HepG2 (cell line): Measurements from ENCODE around the gene ARID1A. TPM values are rescaled to one million over a fixed set of nuclear protein-coding genes. Genes with fewer than 3 reads are reported as not detected.

ENCODE experiments used
- BORCS8-MEF2B ChIP-seq: sonication (generic); formaldehyde crosslinking; IDR thresholded peaks from 2 replicates; pipeline ENCODE4 v1.8.0; 2022; ENCODE audit warnings: mild to moderate bottlenecking, missing genetic modification reagents
- CAMTA2 ChIP-seq: sonication (generic); formaldehyde crosslinking; IDR thresholded peaks from 2 replicates; pipeline ENCODE4 v1.4.0; 2020; ENCODE audit warnings: mild to moderate bottlenecking, missing genetic modification reagents, borderline replicate concordance
- CEBPB ChIP-seq: IDR thresholded peaks from 2 replicates; pipeline ENCODE4 v1.6.1; 2011; ENCODE audit warnings: low read depth, low read length, improper control_type of control experiment, borderline replicate concordance
- KDM1A ChIP-seq: IDR thresholded peaks from 2 replicates; pipeline ENCODE4 v1.6.1; 2016; ENCODE audit warnings: missing compliant biosample characterization
- MED1 ChIP-seq: sonication (generic); formaldehyde crosslinking; IDR thresholded peaks from 2 replicates; pipeline ENCODE4 v1.4.0; 2020; ENCODE audit warnings: missing genetic modification reagents
- NR2F2 ChIP-seq: IDR thresholded peaks from 2 replicates; pipeline ENCODE4 v1.6.1; 2012; ENCODE audit warnings: low read depth, inconsistent platforms, borderline replicate concordance
- POLR2AphosphoS5 ChIP-seq: IDR thresholded peaks from 2 replicates; pipeline ENCODE4 v1.6.1; 2012; ENCODE audit warnings: low read depth, low read length
- PRPF4 ChIP-seq: fragments of 200-400 bp; formaldehyde crosslinking; IDR thresholded peaks from 2 replicates; pipeline ENCODE4 v1.6.1; 2016; ENCODE audit warnings: low read length, low read depth; ENCODE audit not compliant: poor library complexity, severe bottlenecking
- RXRB ChIP-seq: IDR thresholded peaks from 2 replicates; pipeline ENCODE4 v1.6.1; 2016; ENCODE audit warnings: borderline replicate concordance, missing genetic modification reagents, missing compliant biosample characterization
- ZNF207 ChIP-seq: fragments of 450-650 bp; IDR thresholded peaks from 2 replicates; pipeline ENCODE4 v1.6.1; 2016; ENCODE audit warnings: antibody characterized with exemption, borderline replicate concordance
- ZNF33B ChIP-seq: sonication (generic); formaldehyde crosslinking; IDR thresholded peaks from 2 replicates; pipeline ENCODE4 v1.5.1; 2020; ENCODE audit warnings: mild to moderate bottlenecking, missing genetic modification reagents
- ZNF562 ChIP-seq: sonication (generic); formaldehyde crosslinking; IDR thresholded peaks from 2 replicates; pipeline ENCODE4 v1.8.0; 2022; ENCODE audit warnings: missing genetic modification reagents, borderline replicate concordance
- ZNF768 ChIP-seq: sonication (generic); formaldehyde crosslinking; IDR thresholded peaks from 2 replicates; pipeline ENCODE4 v1.4.0; 2020; ENCODE audit warnings: missing genetic modification reagents
- polyA plus RNA-seq, 8 experiments: library from polyadenylated mRNA; depleted of rRNA in 3 of 8; stranded (reverse) in 7 of 8; unstranded in 1 of 8; fragments of >200 nt; fragmentation: Illumina TruSeq in 4 of 8; extraction: Trizol in 4 of 8; gene quantifications; 2 replicates each; pipeline versions ENCODE4 v1.2.1 to v1.2.3, GENCODE V29; 2011 to 2016; ENCODE audit warnings: low read depth in 4 of 8, missing spikeins in 1 of 8, mixed read lengths in 1 of 8; ENCODE audit not compliant: insufficient read depth in 1 of 8
- total RNA-seq, 5 experiments: library from RNA; depleted of rRNA; stranded (reverse); fragments of >200 nt; fragmentation: Illumina TruSeq; extraction: Trizol; gene quantifications; 2 replicates each; pipeline ENCODE4 v1.2.3, GENCODE V29; 2016; ENCODE audit warnings: low read depth in 1 of 5
- TF ChIP-seq, protein P1 (sequence below): sonication (generic); formaldehyde crosslinking; IDR thresholded peaks from 2 replicates; pipeline ENCODE4 v1.4.0; 2020; ENCODE audit warnings: mild to moderate bottlenecking, missing genetic modification reagents
- TF ChIP-seq, protein P2 (sequence below): sonication (generic); formaldehyde crosslinking; IDR thresholded peaks from 2 replicates; pipeline ENCODE4 v1.8.0; 2022; ENCODE audit warnings: missing genetic modification reagents, mild to moderate bottlenecking, borderline replicate concordance
- TF ChIP-seq, protein P3 (sequence below): sonication (generic); formaldehyde crosslinking; IDR thresholded peaks from 2 replicates; pipeline ENCODE4 v1.4.0; 2020; ENCODE audit warnings: missing genetic modification reagents, low read depth, mild to moderate bottlenecking, borderline replicate concordance
- TF ChIP-seq, protein P4 (sequence below): sonication (generic); formaldehyde crosslinking; IDR thresholded peaks from 2 replicates; pipeline ENCODE4 v1.9.0; 2021; ENCODE audit warnings: missing genetic modification reagents, borderline replicate concordance
- TF ChIP-seq, protein P5 (sequence below): fragments of 450-650 bp; IDR thresholded peaks from 2 replicates; pipeline ENCODE4 v1.6.1; 2017; ENCODE audit warnings: mild to moderate bottlenecking

ARID1A gene
- total and polyA plus RNA-seq, 2 of the 13 experiments (the other 11 are each of a cell fraction or from before 2014, with no cell fraction given): 11.9 to 15.9 TPM

DNA sequence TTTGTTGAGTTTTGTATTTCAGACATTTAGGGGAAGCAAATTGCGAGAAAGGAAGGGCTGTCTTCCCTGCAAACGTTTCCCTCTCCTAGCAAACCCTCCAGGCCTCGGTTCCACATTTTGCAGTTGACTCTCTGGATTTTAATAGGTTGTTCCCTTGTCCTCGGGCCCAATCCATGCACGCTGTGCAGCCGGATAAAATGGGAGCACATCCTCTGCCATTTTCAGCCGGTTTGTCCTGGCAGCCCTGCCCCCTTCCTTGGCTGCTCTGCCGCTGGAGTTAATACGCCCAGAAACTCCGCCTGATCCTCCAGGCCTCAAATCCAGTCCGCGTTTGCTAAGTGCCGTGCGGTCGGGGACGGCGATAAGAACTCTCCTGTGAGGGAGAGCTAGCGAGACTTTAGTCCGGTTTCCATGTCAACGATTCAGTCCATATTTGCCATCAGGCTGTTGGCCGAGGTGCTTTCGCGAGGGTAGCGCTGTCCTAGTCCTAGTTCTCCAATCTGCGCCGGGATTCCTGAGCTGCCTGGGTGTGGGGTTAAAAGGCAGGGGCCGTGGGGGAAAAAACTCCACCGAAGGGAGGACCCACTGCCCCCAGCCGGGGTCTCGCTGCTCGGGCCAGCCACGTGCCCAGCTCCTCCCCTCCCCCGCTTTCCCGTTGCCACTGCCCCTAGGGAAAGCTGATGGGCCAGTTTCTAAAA lies 2.9 kb upstream of the ARID1A start (continued):
- TF ChIP-seq, protein P1, sequence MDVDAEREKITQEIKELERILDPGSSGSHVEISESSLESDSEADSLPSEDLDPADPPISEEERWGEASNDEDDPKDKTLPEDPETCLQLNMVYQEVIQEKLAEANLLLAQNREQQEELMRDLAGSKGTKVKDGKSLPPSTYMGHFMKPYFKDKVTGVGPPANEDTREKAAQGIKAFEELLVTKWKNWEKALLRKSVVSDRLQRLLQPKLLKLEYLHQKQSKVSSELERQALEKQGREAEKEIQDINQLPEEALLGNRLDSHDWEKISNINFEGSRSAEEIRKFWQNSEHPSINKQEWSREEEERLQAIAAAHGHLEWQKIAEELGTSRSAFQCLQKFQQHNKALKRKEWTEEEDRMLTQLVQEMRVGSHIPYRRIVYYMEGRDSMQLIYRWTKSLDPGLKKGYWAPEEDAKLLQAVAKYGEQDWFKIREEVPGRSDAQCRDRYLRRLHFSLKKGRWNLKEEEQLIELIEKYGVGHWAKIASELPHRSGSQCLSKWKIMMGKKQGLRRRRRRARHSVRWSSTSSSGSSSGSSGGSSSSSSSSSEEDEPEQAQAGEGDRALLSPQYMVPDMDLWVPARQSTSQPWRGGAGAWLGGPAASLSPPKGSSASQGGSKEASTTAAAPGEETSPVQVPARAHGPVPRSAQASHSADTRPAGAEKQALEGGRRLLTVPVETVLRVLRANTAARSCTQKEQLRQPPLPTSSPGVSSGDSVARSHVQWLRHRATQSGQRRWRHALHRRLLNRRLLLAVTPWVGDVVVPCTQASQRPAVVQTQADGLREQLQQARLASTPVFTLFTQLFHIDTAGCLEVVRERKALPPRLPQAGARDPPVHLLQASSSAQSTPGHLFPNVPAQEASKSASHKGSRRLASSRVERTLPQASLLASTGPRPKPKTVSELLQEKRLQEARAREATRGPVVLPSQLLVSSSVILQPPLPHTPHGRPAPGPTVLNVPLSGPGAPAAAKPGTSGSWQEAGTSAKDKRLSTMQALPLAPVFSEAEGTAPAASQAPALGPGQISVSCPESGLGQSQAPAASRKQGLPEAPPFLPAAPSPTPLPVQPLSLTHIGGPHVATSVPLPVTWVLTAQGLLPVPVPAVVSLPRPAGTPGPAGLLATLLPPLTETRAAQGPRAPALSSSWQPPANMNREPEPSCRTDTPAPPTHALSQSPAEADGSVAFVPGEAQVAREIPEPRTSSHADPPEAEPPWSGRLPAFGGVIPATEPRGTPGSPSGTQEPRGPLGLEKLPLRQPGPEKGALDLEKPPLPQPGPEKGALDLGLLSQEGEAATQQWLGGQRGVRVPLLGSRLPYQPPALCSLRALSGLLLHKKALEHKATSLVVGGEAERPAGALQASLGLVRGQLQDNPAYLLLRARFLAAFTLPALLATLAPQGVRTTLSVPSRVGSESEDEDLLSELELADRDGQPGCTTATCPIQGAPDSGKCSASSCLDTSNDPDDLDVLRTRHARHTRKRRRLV (CRISPR knock-in tag): 0 out of 2 replicates have a peak, but pooled peaks have one; percentile 59
- no peak for TF ChIP-seq ZNF33B (CRISPR knock-in tag)
- peak; percentile 84 for TF ChIP-seq MED1 (CRISPR knock-in tag)
- TF ChIP-seq ZNF562 (CRISPR knock-in tag): no peak
- peak; percentile 57; the same call in 1 of the 2 replicates for TF ChIP-seq NR2F2
- TF ChIP-seq CEBPB: no peak
- TF ChIP-seq KDM1A (CRISPR knock-in tag): 0 out of 2 replicates have a peak, but pooled peaks have one; percentile 17
- TF ChIP-seq, protein P2, sequence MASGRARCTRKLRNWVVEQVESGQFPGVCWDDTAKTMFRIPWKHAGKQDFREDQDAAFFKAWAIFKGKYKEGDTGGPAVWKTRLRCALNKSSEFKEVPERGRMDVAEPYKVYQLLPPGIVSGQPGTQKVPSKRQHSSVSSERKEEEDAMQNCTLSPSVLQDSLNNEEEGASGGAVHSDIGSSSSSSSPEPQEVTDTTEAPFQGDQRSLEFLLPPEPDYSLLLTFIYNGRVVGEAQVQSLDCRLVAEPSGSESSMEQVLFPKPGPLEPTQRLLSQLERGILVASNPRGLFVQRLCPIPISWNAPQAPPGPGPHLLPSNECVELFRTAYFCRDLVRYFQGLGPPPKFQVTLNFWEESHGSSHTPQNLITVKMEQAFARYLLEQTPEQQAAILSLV (CRISPR knock-in tag): no peak; the same call in 1 of the 2 replicates
- peak; percentile 68 for TF ChIP-seq RXRB (CRISPR knock-in tag)
- peak; percentile 48; the same call in 1 of the 2 replicates for TF ChIP-seq BORCS8-MEF2B
- TF ChIP-seq CAMTA2 (CRISPR knock-in tag): no peak
- TF ChIP-seq, protein P3, sequence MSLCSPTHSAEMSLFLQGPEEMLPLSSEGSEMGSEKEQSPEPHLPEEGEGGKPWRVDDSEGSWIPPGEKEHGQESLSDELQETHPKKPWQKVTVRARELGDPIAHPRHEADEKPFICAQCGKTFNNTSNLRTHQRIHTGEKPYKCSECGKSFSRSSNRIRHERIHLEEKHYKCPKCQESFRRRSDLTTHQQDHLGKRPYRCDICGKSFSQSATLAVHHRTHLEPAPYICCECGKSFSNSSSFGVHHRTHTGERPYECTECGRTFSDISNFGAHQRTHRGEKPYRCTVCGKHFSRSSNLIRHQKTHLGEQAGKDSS (CRISPR knock-in tag): peak; percentile 33; the same call in 1 of the 2 replicates
- TF ChIP-seq POLR2AphosphoS5: peak; percentile 61
- TF ChIP-seq PRPF4: no peak
- TF ChIP-seq ZNF768 (CRISPR knock-in tag): peak; percentile 37; the same call in 1 of the 2 replicates
- TF ChIP-seq ZNF207: no peak
- TF ChIP-seq, protein P4, sequence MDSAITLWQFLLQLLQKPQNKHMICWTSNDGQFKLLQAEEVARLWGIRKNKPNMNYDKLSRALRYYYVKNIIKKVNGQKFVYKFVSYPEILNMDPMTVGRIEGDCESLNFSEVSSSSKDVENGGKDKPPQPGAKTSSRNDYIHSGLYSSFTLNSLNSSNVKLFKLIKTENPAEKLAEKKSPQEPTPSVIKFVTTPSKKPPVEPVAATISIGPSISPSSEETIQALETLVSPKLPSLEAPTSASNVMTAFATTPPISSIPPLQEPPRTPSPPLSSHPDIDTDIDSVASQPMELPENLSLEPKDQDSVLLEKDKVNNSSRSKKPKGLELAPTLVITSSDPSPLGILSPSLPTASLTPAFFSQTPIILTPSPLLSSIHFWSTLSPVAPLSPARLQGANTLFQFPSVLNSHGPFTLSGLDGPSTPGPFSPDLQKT (CRISPR knock-in tag): no peak
- TF ChIP-seq, protein P5, sequence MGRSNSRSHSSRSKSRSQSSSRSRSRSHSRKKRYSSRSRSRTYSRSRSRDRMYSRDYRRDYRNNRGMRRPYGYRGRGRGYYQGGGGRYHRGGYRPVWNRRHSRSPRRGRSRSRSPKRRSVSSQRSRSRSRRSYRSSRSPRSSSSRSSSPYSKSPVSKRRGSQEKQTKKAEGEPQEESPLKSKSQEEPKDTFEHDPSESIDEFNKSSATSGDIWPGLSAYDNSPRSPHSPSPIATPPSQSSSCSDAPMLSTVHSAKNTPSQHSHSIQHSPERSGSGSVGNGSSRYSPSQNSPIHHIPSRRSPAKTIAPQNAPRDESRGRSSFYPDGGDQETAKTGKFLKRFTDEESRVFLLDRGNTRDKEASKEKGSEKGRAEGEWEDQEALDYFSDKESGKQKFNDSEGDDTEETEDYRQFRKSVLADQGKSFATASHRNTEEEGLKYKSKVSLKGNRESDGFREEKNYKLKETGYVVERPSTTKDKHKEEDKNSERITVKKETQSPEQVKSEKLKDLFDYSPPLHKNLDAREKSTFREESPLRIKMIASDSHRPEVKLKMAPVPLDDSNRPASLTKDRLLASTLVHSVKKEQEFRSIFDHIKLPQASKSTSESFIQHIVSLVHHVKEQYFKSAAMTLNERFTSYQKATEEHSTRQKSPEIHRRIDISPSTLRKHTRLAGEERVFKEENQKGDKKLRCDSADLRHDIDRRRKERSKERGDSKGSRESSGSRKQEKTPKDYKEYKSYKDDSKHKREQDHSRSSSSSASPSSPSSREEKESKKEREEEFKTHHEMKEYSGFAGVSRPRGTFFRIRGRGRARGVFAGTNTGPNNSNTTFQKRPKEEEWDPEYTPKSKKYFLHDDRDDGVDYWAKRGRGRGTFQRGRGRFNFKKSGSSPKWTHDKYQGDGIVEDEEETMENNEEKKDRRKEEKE: no peak
